ENCODE data around the gene IL7R. TPM values are rescaled to one million over a fixed set of nuclear protein-coding genes. Genes with fewer than 3 reads are reported as not detected.

The IL7R gene
- total RNA-seq, 2 experiments from 2014 or later, result 4.6 to 62.2 TPM

DNA sequence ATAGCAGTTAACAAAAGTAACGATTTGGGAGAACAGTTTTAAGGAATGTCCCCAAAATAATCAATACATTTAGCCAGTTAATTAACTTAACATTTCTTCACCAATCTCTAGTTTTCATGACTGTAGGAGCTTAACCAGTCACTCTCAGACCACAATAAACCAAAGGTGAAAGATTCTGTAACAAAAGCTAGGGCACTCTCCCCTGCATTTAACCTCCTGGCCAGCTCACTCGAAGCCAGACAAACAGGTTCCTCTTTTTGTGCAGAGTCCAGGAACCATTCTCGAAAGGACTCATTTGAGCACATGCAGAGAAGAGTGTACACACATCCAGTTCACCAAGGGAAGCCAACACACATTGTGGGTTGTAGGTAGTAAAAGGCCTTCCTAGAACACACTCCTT lies 6.5 kb downstream of the IL7R start:
- Histone ChIP-seq H3K36me3 (ENCODE audit: insufficient read depth, low read length) (peaks cover 90% of the 10 kb centered on the region), H3K27ac (ENCODE audit: low read depth, low read length, poor library complexity, severe bottlenecking) (no peak overlapping the region), H4K20me1 (ENCODE audit: insufficient read depth, low read length) (no peaks in the 10 kb centered on the region), H3K79me2 (ENCODE audit: insufficient read depth, low read depth, low read length) (peaks cover 42% of the 10 kb centered on the region), H3K4me2 (ENCODE audit: low read length) (no peak overlapping the region), H3K9me3 (ENCODE audit: low read length) (peaks cover 14% of the 10 kb centered on the region), H2AFZ (ENCODE audit: low read length) (no peak overlapping the region), H3K9me2 (ENCODE audit: insufficient read depth, low read length) (no peaks in the 10 kb centered on the region), H3K4me1 (ENCODE audit: insufficient read depth, low read length, poor library complexity, severe bottlenecking) (peaks cover 31% of the 10 kb centered on the region), H3K4me3 (ENCODE audit: low read depth, low read length, poor library complexity, severe bottlenecking) (no peak overlapping the region)
- peak; percentile 33 for DNase-seq (ENCODE audit: low spot score)
- no peak for TF ChIP-seq EZH2phosphoT487 (IDR thresholded peaks at IDR 0.05; ENCODE audit: borderline replicate concordance, low read depth, low read length)
- TF ChIP-seq, protein P1, sequence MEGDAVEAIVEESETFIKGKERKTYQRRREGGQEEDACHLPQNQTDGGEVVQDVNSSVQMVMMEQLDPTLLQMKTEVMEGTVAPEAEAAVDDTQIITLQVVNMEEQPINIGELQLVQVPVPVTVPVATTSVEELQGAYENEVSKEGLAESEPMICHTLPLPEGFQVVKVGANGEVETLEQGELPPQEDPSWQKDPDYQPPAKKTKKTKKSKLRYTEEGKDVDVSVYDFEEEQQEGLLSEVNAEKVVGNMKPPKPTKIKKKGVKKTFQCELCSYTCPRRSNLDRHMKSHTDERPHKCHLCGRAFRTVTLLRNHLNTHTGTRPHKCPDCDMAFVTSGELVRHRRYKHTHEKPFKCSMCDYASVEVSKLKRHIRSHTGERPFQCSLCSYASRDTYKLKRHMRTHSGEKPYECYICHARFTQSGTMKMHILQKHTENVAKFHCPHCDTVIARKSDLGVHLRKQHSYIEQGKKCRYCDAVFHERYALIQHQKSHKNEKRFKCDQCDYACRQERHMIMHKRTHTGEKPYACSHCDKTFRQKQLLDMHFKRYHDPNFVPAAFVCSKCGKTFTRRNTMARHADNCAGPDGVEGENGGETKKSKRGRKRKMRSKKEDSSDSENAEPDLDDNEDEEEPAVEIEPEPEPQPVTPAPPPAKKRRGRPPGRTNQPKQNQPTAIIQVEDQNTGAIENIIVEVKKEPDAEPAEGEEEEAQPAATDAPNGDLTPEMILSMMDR (conservative IDR thresholded peaks at IDR 0.05; ENCODE audit: low read length), result no peak
- intact Hi-C loops (cut with micrococcal nuclease; ENCODE audit: unreplicated experiment), result no loop called here
- BruUV-seq (replicated peaks), result no TSS peak
- CTCF ChIA-PET (ENCODE audit: unreplicated experiment), result no interaction called here
- POLR2A ChIA-PET, result interaction anchor here (0.7 to 1.8 kb wide), 7 partner anchors 9 to 27 kb away, joined by 3 to 6 read pairs (median 4); no protein-coding TSS in a partner anchor

DNA sequence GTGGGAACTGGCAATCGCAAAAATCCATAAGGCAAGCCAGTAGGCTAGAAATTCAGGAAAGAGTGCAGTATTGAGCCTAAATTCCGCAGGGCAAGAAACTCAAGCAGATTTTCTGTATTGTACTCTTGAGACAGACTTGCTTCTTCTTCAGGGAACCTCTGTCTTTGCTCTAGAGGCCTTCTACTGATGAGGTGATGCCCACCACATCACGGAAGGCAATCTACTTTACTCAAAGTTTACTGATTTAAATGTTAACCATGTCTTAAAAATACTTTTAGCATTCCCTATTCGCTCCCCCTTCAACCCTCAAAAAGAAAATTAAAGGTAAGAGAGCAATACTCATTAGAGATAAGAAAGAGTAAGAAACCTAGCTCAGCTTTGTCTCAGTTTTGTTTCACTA lies 11.3 kb downstream of the IL7R start:
- intact Hi-C loops (cut with micrococcal nuclease; ENCODE audit: unreplicated experiment), result no loop called here
- H3K27ac ChIP-seq (ENCODE audit: low read depth, low read length, poor library complexity, severe bottlenecking), result no peak overlapping the region
- ChIA-PET CTCF (ENCODE audit: unreplicated experiment) (no interaction called here), POLR2A (interaction anchor here (1.6 kb wide), 1 partner anchor 9 kb away, joined by 5 read pairs; no protein-coding TSS in a partner anchor)
- H3K4me2 ChIP-seq (ENCODE audit: low read length), result no peak overlapping the region
- H3K9me3 ChIP-seq (ENCODE audit: low read length), result peaks cover 19% of the 10 kb centered on the region
- H3K4me3 ChIP-seq (ENCODE audit: low read depth, low read length, poor library complexity, severe bottlenecking), result no peak overlapping the region
- no peak for DNase-seq (ENCODE audit: low spot score)
- peaks cover 27% of the 10 kb centered on the region for H3K4me1 ChIP-seq (ENCODE audit: insufficient read depth, low read length, poor library complexity, severe bottlenecking)
- H4K20me1 ChIP-seq (ENCODE audit: insufficient read depth, low read length), result no peaks in the 10 kb centered on the region
- peaks cover 100% of the 10 kb centered on the region for H3K36me3 ChIP-seq (ENCODE audit: insufficient read depth, low read length)
- peaks cover 15% of the 10 kb centered on the region; the same call in 1 of the 2 replicates for H3K79me2 ChIP-seq (ENCODE audit: insufficient read depth, low read depth, low read length)
- TF ChIP-seq, protein P1 (conservative IDR thresholded peaks at IDR 0.05; ENCODE audit: low read length), result no peak
- no peak for TF ChIP-seq EZH2phosphoT487 (IDR thresholded peaks at IDR 0.05; ENCODE audit: borderline replicate concordance, low read depth, low read length)
- no TSS peak for BruUV-seq (replicated peaks)
- no peaks in the 10 kb centered on the region for H3K9me2 ChIP-seq (ENCODE audit: insufficient read depth, low read length)
- H2AFZ ChIP-seq (ENCODE audit: low read length), result no peak overlapping the region

DNA sequence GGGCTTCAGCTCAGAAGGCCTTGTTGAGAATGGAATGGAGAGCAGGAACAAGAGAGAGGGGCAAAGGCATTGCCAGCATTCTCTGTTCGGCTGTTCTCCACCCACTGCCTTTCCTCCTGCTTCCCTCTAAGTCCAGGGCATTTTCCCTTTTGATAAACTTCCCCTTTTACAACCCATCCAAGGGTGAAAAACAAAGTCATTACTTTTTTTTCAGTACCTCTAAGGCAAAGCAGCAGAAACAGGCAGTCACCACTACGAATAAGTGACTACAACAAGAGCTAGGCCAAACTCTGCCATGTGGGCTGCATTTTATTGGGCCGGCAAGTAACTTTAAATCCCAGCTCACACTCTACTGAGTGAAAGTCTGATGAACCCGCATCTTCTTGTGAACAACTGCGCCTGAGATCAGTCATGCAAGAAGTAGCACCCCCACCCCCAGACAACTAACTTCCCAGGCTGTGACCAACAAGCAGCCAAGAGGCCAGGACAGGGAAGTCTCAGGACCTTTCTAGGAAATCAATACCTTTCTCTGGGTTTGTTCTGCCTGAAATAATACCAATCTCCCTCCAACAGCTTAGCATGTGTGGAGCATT lies 13.1 kb downstream of the IL7R start:
- Histone ChIP-seq H3K4me1 (ENCODE audit: insufficient read depth, low read length, poor library complexity, severe bottlenecking) (peaks cover 21% of the 10 kb centered on the region), H3K9me2 (ENCODE audit: insufficient read depth, low read length) (no peaks in the 10 kb centered on the region), H3K4me3 (ENCODE audit: low read depth, low read length, poor library complexity, severe bottlenecking) (no peak overlapping the region), H3K36me3 (ENCODE audit: insufficient read depth, low read length) (peaks cover 100% of the 10 kb centered on the region), H4K20me1 (ENCODE audit: insufficient read depth, low read length) (no peaks in the 10 kb centered on the region), H2AFZ (ENCODE audit: low read length) (no peak overlapping the region), H3K4me2 (ENCODE audit: low read length) (no peak overlapping the region), H3K79me2 (ENCODE audit: insufficient read depth, low read depth, low read length) (peaks cover 9% of the 10 kb centered on the region; the same call in 1 of the 2 replicates), H3K9me3 (ENCODE audit: low read length) (peaks cover 5% of the 10 kb centered on the region; the same call in 1 of the 2 replicates), H3K27ac (ENCODE audit: low read depth, low read length, poor library complexity, severe bottlenecking) (peak overlapping the region; percentile 11)
- CTCF ChIA-PET (ENCODE audit: unreplicated experiment), result no interaction called here
- TF ChIP-seq, protein P1 (conservative IDR thresholded peaks at IDR 0.05; ENCODE audit: low read length), result no peak
- TF ChIP-seq EZH2phosphoT487 (IDR thresholded peaks at IDR 0.05; ENCODE audit: borderline replicate concordance, low read depth, low read length), result no peak
- DNase-seq (ENCODE audit: low spot score), result no peak
- intact Hi-C loops (cut with micrococcal nuclease; ENCODE audit: unreplicated experiment), result no loop called here
- no TSS peak for BruUV-seq (replicated peaks)
- POLR2A ChIA-PET, result interaction anchor here (1.0 to 1.3 kb wide), 5 partner anchors 9 to 13 kb away, joined by 3 to 5 read pairs (median 3); partner anchors contain the start of gene IL7R
